Right atrium auricular region (tissue), 2 donors: ENCODE data around the gene SP4. TPM values are rescaled to one million over a fixed set of nuclear protein-coding genes. Genes with fewer than 3 reads are reported as not detected.

Experiments used
- DNase-seq: peaks from one replicate; pipeline ENCODE4 v3.0.0-alpha.2; 2019; ENCODE audit warnings: low spot score
- H3K27ac ChIP-seq, 2 donors: fragments of 200-600 bp; sonication (generic); 1 replicate in 1 of 2; 2 replicates in 1 of 2; pipeline ENCODE4 v1.5.1; 2016 to 2019
- H3K27me3 ChIP-seq, 2 donors: fragments of 200-600 bp; sonication (generic); one replicate each; pipeline versions ENCODE4 v1.5.1 to v1.6.0; 2017 to 2019
- H3K36me3 ChIP-seq: fragments of 200-600 bp; sonication (generic); one replicate; pipeline ENCODE4 v1.5.1; 2016
- H3K4me1 ChIP-seq, 2 donors: fragments of 200-600 bp; sonication (generic); one replicate each; pipeline versions ENCODE4 v1.5.1 to v1.6.0; 2017 to 2019
- H3K4me3 ChIP-seq, 2 donors: fragments of 200-600 bp; sonication (generic); 1 replicate in 1 of 2; 2 replicates in 1 of 2; pipeline ENCODE4 v1.5.1; 2017 to 2019; ENCODE audit warnings: mild to moderate bottlenecking in 1 of 2, moderate library complexity in 1 of 2
- H3K9me3 ChIP-seq, 2 donors: fragments of 200-600 bp; sonication (generic); one replicate each; pipeline ENCODE4 v1.5.1; 2019
- total RNA-seq, 2 donors: library from RNA; depleted of rRNA; stranded (reverse); fragments of >200 nt; gene quantifications; one replicate each; pipeline ENCODE4 v1.1.0, GENCODE V29; 2016
- TF ChIP-seq, protein P1 (sequence below), 2 donors: fragments of 200-600 bp; sonication (generic); IDR thresholded peaks; one replicate each; pipeline ENCODE4 v1.5.1; 2019; ENCODE audit warnings: antibody characterized with exemption in 2 of 2

SP4 gene
- total RNA-seq, 2 donors from 2014 or later, result 15.2 to 205 TPM

DNA sequence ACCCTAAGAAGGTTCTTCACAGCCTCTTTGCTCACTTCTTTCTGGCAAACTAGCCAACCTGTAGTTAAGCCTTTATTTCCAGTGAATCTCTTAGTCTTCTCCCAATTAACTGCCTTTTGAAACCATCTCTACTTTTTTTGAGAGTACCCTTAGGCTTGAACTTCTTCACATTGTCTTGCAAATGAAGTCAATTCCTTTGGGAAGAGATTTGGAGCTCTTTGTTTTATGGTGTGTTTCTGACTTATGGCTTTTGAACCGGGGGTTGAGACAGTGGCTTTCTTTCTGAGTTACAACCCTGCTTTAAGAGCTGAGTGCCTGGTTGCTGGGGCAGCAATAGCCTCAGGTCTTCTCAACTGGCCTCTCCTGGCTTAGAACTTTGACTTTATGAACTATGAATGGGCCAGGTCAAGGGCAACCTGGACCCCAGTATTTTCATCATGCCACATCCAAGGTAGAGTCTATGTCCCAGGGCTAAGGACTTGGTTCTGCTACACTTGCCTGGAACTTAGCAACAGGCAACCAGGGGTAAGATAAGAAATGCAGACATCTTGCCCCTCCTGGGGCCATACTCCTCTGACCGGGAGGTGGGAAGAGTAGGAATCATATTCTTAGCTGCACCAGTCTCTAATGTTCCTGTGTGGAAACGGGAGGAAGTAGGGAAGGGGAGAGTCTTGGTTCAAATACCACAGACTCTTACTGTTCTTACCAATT, 53.0 kb downstream of the SP4 start:
- H3K4me3 ChIP-seq, result no peak overlapping the region
- H3K4me1 ChIP-seq, result no peaks in the 10 kb centered on the region
- no peak overlapping the region for H3K27ac ChIP-seq
- H3K36me3 ChIP-seq, result no peaks in the 10 kb centered on the region
- H3K27me3 ChIP-seq, result no peaks in the 10 kb centered on the region
- no peaks in the 10 kb centered on the region for H3K9me3 ChIP-seq
- TF ChIP-seq, protein P1, sequence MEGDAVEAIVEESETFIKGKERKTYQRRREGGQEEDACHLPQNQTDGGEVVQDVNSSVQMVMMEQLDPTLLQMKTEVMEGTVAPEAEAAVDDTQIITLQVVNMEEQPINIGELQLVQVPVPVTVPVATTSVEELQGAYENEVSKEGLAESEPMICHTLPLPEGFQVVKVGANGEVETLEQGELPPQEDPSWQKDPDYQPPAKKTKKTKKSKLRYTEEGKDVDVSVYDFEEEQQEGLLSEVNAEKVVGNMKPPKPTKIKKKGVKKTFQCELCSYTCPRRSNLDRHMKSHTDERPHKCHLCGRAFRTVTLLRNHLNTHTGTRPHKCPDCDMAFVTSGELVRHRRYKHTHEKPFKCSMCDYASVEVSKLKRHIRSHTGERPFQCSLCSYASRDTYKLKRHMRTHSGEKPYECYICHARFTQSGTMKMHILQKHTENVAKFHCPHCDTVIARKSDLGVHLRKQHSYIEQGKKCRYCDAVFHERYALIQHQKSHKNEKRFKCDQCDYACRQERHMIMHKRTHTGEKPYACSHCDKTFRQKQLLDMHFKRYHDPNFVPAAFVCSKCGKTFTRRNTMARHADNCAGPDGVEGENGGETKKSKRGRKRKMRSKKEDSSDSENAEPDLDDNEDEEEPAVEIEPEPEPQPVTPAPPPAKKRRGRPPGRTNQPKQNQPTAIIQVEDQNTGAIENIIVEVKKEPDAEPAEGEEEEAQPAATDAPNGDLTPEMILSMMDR (IDR thresholded peaks at IDR 0.05), result no peak
- no peak for DNase-seq

DNA sequence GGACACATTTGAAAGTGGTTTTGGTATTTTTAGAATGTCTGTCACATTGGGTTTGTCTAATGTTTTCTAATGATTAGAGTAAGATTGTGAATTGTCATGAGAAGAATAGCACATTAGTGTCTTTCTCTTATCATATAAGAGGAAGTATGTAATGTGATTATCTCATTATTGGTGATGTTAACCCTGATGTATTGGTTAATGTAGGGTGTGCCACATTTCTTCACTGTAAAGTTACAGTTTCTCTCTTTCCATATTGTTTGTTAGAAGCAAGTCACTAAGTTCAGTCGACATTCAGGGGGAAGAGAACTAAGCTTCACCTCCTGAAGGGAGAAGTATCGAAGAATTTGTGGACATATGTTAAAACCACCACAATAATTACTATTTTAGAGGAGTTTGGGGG, 58.6 kb downstream of the SP4 start:
- Histone ChIP-seq H3K27me3 (no peaks in the 10 kb centered on the region), H3K9me3 (no peaks in the 10 kb centered on the region)
- TF ChIP-seq, protein P1 (IDR thresholded peaks at IDR 0.05), result no peak

GRCh38 chr7:21495731-21496130, 67.8 kb downstream of the SP4 start:
- Histone ChIP-seq H3K27ac (no peak overlapping the region), H3K36me3 (no peaks in the 10 kb centered on the region), H3K4me1 (no peaks in the 10 kb centered on the region), H3K9me3 (peaks cover 0 to 18% of the 10 kb centered on the region in 2 donors), H3K27me3 (no peaks in the 10 kb centered on the region), H3K4me3 (no peak overlapping the region)
- TF ChIP-seq, protein P1 (IDR thresholded peaks at IDR 0.05), result no peak
- no peak for DNase-seq

More for the DNA sequence above, 58.6 kb downstream of the SP4 start:
- H3K4me3 ChIP-seq, result no peak overlapping the region
- H3K4me1 ChIP-seq, result no peaks in the 10 kb centered on the region
- no peak for DNase-seq
- H3K27ac ChIP-seq, result no peak overlapping the region
- no peaks in the 10 kb centered on the region for H3K36me3 ChIP-seq

DNA sequence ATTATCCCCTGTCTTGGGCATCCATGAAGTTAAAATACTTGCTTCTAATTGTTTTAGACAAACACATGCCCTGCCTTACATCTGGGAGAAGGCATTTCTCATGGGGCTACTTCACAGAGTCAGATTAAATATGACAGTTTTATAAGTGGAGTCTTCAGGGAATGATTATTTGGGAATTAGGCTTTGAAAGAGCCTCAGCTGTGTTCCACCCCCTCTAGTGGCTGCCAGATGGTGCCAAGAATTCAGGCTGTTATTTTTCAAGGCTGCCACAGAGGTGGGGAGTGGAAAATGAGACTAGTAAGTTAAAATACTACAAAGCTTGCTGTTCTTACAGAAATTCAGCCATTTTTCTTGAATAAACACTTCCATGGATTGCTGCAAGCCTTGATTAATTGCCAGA, 69.2 kb downstream of the SP4 start:
- no peak for DNase-seq
- H3K4me3 ChIP-seq, result no peak overlapping the region
- peaks cover 0 to 18% of the 10 kb centered on the region in 2 donors for H3K9me3 ChIP-seq
- no peak overlapping the region for H3K27ac ChIP-seq
- H3K36me3 ChIP-seq, result no peaks in the 10 kb centered on the region
- no peaks in the 10 kb centered on the region for H3K27me3 ChIP-seq
- TF ChIP-seq, protein P1 (IDR thresholded peaks at IDR 0.05), result no peak
- H3K4me1 ChIP-seq, result no peaks in the 10 kb centered on the region

DNA sequence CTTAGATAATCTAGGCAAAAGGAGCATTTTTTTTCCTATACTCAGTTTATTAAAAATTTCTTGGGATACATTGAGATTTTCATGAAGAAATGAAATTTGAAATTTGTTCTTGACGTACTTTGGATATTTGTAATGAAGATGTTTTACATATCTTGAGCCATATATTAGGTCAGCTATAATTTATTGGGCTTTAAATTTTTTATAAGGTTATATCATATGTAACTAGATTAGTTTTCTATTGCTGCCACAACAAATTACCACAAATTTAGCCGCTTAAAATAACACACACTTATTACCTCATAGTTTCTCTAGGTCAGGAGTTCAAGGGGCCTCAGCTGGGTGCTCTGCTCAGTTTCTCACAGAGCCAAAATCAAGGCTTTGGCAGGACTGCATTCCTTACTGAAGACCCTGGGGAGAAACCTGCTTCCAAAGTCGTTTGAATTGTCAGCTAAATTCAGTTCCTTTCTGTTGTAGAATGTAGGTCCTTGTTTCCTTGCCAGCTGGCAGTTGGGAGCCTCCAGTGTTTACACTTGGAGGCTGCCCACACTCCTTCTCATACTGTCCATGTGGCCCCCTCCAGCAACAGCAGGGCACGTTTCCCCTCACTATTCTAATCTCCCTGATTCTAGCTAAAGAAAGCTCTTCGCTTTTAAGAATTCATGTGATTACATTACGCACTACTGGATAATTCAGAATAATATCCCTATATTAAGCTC, 72.4 kb downstream of the SP4 start:
- Histone ChIP-seq H3K27me3 (no peaks in the 10 kb centered on the region), H3K9me3 (peaks cover 0 to 8% of the 10 kb centered on the region in 2 donors), H3K4me1 (no peaks in the 10 kb centered on the region), H3K4me3 (no peak overlapping the region), H3K36me3 (no peaks in the 10 kb centered on the region), H3K27ac (no peak overlapping the region)
- TF ChIP-seq, protein P1 (IDR thresholded peaks at IDR 0.05), result no peak
- DNase-seq, result no peak
